ENCODE measurements around the gene IL11.

IL11 gene

DNA sequence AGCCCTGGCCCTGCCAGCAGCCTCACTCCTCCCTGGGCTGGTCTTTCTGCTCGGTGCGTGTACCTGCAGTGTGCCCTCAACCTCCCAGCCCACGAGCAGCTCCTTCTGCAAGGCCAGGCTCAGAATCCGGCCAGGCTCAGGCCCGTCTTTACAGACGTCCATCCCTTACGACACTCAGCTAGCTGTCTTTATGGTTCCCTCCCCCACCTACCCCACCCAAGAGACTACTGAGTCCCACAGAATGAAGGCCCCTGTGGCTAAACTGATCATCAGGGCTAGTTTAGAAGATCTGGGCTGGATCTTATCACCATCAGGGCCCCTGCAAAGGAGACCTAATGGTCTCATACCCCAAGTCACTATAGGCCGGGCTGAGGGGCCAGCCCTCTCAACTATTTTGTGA is 55.9 kb downstream of the IL11 start:
- TF ChIP-seq CTCF (IDR thresholded peaks at IDR 0.05; ENCODE audit: control insufficient read depth, insufficient read depth, low read depth, low read length, missing control alignments), result no peak
- no peak overlapping the region for H3K4me3 ChIP-seq (ENCODE audit: control insufficient read depth, low read depth, low read length)
- DNase-seq (ENCODE audit: low read depth), result no peak

Measured in AG09309 (cell line).